NB4 (cell line): ENCODE data around the gene ZSCAN10.
"Not testable (repeated sequence)": the region's sequence is repeated elsewhere in the genome, so short reads cannot be mapped to it uniquely, and the experiment has no call there.

Experiments
- DNase-seq: peaks from one replicate; pipeline ENCODE4 v3.0.0; 2010; ENCODE audit warnings: low read depth
- H3K4me3 ChIP-seq: one replicate; pipeline ENCODE4 v1.5.1; 2011; ENCODE audit warnings: mild to moderate bottlenecking, low read depth, low read length, moderate library complexity
- MAX ChIP-seq: IDR thresholded peaks from 2 replicates; pipeline ENCODE4 v1.6.1; 2011; ENCODE audit warnings: low read depth, low read length
- MYC ChIP-seq: IDR thresholded peaks from 2 replicates; pipeline ENCODE4 v1.6.1; 2011; ENCODE audit warnings: low read depth, low read length
- POLR2A ChIP-seq: IDR thresholded peaks from 2 replicates; pipeline ENCODE4 v1.6.1; 2011; ENCODE audit warnings: mild to moderate bottlenecking; ENCODE audit not compliant: insufficient read length; ENCODE audit errors: extremely low read depth
- TF ChIP-seq, protein P1 (sequence below): IDR thresholded peaks from one replicate; pipeline ENCODE4 v1.5.1; 2012; ENCODE audit warnings: low read depth, low read length

The ZSCAN10 gene

DNA sequence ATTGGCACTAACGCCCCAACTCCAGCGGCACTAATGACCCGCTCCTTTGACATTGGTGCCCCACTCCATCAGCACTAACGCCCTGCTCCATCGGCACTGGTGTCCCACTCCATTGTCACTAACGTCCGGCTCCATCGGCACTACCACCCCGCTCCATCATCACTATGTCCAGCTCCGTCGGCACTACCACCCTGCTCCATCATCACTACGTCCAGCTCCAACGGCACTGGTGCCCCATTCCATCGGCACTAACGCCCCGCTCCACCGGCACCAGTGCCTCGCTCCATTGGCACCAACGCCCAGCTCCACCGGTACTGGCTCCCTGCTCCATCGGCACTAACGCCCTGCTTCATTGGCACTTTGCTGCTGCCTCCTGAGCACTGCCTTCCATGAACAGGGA lies 43.2 kb upstream of the ZSCAN10 start:
- no peak for DNase-seq
- TF ChIP-seq MAX (no peak), POLR2A (no peak), MYC (no peak)
- TF ChIP-seq, protein P1, sequence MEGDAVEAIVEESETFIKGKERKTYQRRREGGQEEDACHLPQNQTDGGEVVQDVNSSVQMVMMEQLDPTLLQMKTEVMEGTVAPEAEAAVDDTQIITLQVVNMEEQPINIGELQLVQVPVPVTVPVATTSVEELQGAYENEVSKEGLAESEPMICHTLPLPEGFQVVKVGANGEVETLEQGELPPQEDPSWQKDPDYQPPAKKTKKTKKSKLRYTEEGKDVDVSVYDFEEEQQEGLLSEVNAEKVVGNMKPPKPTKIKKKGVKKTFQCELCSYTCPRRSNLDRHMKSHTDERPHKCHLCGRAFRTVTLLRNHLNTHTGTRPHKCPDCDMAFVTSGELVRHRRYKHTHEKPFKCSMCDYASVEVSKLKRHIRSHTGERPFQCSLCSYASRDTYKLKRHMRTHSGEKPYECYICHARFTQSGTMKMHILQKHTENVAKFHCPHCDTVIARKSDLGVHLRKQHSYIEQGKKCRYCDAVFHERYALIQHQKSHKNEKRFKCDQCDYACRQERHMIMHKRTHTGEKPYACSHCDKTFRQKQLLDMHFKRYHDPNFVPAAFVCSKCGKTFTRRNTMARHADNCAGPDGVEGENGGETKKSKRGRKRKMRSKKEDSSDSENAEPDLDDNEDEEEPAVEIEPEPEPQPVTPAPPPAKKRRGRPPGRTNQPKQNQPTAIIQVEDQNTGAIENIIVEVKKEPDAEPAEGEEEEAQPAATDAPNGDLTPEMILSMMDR, result no peak

GRCh38 chr16:3141781-3142311 lies 42.8 kb upstream of the ZSCAN10 start:
- DNase-seq, result no peak
- TF ChIP-seq POLR2A (no peak), MYC (no peak), MAX (no peak)
- TF ChIP-seq, protein P1, result no peak
- H3K4me3 ChIP-seq, result no peak overlapping the region

More for the DNA sequence above, 43.2 kb upstream of the ZSCAN10 start:
- H3K4me3 ChIP-seq, result no peak overlapping the region

- TF ChIP-seq MYC (no peak), MAX (no peak)
- DNase-seq, result no peak
- H3K4me3 ChIP-seq, result no peak overlapping the region
Observed at GRCh38 chr16:3140603-3141427, 41.7 kb upstream of the ZSCAN10 start.

DNA sequence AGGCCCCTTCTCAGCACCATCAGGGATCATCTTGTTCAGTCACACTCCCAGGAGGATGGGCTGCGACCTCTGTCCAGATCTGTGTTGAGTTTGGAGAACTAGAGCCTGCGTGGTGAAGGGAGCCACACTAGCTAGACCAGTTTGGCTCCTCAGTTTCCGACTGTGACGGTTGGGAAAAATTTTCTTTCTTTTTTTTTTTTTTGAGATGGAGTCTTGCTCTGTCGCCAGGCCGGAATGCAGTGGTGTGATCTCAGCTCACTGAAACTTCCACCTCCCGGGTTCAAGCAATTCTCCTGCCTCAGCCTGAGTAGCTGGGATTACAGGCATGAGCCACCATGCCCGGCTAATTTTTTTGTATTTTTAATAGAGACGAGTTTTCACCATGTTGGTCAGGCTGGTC lies 40.5 kb upstream of the ZSCAN10 start:
- DNase-seq, H3K4me3 ChIP-seq: not testable (repeated sequence)

- TF ChIP-seq POLR2A, result no peak
- TF ChIP-seq MYC, result no peak
- no peak for TF ChIP-seq MAX
- TF ChIP-seq, protein P1, result no peak
- no peak overlapping the region for H3K4me3 ChIP-seq
- DNase-seq, result no peak
Observed at GRCh38 chr16:3138823-3139426, 39.8 kb upstream of the ZSCAN10 start.

GRCh38 chr16:3138342-3138741 lies 39.2 kb upstream of the ZSCAN10 start:
- TF ChIP-seq MAX (no peak), POLR2A (no peak), MYC (no peak)
- TF ChIP-seq, protein P1, result no peak
- no peak overlapping the region for H3K4me3 ChIP-seq
- DNase-seq, result no peak
